ENCODE results near the gene ANO4. TPM values are rescaled to one million over a fixed set of nuclear protein-coding genes. Genes with fewer than 3 reads are reported as not detected.

ANO4 gene
- total and polyA plus RNA-seq, 2 donors (not counting 1 experiment from before 2014, with no cell fraction given) = not detected

DNA sequence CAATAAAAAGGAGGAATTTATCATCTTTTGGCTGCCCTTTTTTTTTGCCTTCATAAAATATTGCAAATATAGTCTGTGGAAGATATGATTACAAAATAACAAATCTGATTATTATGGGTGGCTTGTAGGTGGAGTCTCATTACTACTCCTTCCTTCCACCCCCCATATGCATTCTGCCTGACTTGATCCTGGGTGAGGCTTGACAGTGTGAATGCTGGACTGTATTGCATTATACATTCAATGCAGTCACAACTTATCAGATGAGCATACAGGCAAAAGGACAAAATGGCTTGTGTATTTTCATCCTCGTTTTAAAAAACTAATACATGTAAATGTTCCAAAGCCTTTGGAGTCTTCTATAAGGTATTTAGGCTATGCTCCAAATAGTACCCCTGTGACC is 186.3 kb downstream of the ANO4 start:
- ChIA-PET CTCF (no interaction called here), POLR2A (no interaction called here)
- Histone ChIP-seq H3K36me3 (replicated peaks in 1 of 2; ENCODE audit: control extremely low read depth in 1 of 2, control insufficient read depth in 1 of 2, extremely low read depth in 1 of 2, insufficient read depth in 2 of 2, low read length in 1 of 2) (no peaks in the 10 kb centered on the region), H3K79me2 (ENCODE audit: control insufficient read depth, insufficient read depth, low read length) (no peaks in the 10 kb centered on the region), H2AFZ (ENCODE audit: insufficient read depth, low read depth, low read length, poor library complexity, severe bottlenecking) (no peak overlapping the region), H3K9ac (ENCODE audit: low read length) (no peak overlapping the region), H3K4me2 (replicated peaks; ENCODE audit: low read depth, low read length, poor library complexity, severe bottlenecking) (no peak overlapping the region), H3K4me3 (ENCODE audit: control extremely low read depth in 1 of 5, extremely low read depth in 1 of 5, insufficient read depth in 1 of 5, low read depth in 2 of 5, low read length in 4 of 5) (no peak overlapping the region), H3K4me1 (ENCODE audit: control insufficient read depth in 2 of 2, insufficient read depth in 2 of 2, low read length in 2 of 2) (no peaks in the 10 kb centered on the region), H4K20me1 (ENCODE audit: control insufficient read depth, insufficient read depth, low read length, poor library complexity, severe bottlenecking) (no peaks in the 10 kb centered on the region), H3K27ac (ENCODE audit: low read length in 2 of 2) (no peak overlapping the region), H3K27me3 (replicated peaks in 1 of 4; ENCODE audit: control extremely low read depth in 1 of 4, control insufficient read depth in 3 of 4, insufficient read depth in 4 of 4, low read length in 3 of 4) (no peaks in the 10 kb centered on the region), H3K9me3 (ENCODE audit: control extremely low read depth in 1 of 3, control insufficient read depth in 2 of 3, insufficient read depth in 1 of 3, low read length in 2 of 3) (no peaks in the 10 kb centered on the region)
- no peak overlapping the region for H3K4me3 Mint-ChIP-seq
- H3K27me3 Mint-ChIP-seq = no peaks in the 10 kb centered on the region
- intact Hi-C loops (cut with micrococcal nuclease) = no loop called here
- no CpG with 5 or more reads among the region's 1 CpG for WGBS (ENCODE audit: insufficient coverage)
- TF ChIP-seq EZH2 (IDR thresholded peaks at IDR 0.05; ENCODE audit: borderline replicate concordance, insufficient read depth, low read depth, low read length, poor library complexity, severe bottlenecking) = no peak
- TF ChIP-seq, protein P1, sequence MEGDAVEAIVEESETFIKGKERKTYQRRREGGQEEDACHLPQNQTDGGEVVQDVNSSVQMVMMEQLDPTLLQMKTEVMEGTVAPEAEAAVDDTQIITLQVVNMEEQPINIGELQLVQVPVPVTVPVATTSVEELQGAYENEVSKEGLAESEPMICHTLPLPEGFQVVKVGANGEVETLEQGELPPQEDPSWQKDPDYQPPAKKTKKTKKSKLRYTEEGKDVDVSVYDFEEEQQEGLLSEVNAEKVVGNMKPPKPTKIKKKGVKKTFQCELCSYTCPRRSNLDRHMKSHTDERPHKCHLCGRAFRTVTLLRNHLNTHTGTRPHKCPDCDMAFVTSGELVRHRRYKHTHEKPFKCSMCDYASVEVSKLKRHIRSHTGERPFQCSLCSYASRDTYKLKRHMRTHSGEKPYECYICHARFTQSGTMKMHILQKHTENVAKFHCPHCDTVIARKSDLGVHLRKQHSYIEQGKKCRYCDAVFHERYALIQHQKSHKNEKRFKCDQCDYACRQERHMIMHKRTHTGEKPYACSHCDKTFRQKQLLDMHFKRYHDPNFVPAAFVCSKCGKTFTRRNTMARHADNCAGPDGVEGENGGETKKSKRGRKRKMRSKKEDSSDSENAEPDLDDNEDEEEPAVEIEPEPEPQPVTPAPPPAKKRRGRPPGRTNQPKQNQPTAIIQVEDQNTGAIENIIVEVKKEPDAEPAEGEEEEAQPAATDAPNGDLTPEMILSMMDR (IDR thresholded peaks at IDR 0.05) = no peak
- ATAC-seq (ENCODE audit: low read depth) = no peak
- no peak for DNase-seq
- no peaks in the 10 kb centered on the region for H3K4me1 Mint-ChIP-seq
- H3K9me3 Mint-ChIP-seq (ENCODE audit: insufficient read depth) = no peaks in the 10 kb centered on the region
- H3K27ac Mint-ChIP-seq = no peak overlapping the region

DNA sequence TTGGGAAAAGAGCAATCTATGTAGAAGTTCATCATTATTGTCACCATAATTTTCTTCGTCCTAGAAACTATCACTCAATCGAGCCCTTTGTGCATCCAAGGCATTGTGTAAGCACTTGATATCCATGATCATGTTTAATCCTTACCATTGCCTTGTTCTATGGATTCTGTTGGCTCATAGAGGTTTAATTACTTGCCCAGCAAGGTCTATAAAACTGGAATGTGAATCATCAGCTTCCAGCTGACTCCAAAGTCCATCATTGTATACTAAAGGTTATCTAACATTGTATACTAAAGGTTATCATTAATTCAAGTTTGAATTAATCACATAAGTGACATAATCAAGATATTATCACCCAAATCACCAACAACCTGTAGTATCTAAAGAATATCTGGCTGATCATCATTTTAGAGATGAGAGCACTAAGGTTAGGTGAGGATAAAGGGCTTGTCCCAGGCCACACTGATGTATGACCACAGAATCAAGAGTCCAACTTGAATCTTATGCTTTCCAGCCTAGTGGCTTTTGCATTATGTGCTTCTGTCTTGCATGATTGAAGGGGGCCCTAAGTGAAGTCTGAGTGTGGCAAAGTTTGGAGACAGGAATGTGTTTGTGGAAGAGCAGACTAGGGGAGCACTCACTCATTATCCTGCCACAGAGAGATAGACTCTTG is 188.1 kb downstream of the ANO4 start:
- no peak for ATAC-seq (ENCODE audit: low read depth)
- CTCF ChIA-PET = no interaction called here
- Histone ChIP-seq H3K27ac (ENCODE audit: low read length in 2 of 2) (no peak overlapping the region), H3K27me3 (replicated peaks in 1 of 4; ENCODE audit: control extremely low read depth in 1 of 4, control insufficient read depth in 3 of 4, insufficient read depth in 4 of 4, low read length in 3 of 4) (no peaks in the 10 kb centered on the region), H3K4me1 (ENCODE audit: control insufficient read depth in 2 of 2, insufficient read depth in 2 of 2, low read length in 2 of 2) (no peaks in the 10 kb centered on the region), H3K36me3 (replicated peaks in 1 of 2; ENCODE audit: control extremely low read depth in 1 of 2, control insufficient read depth in 1 of 2, extremely low read depth in 1 of 2, insufficient read depth in 2 of 2, low read length in 1 of 2) (no peaks in the 10 kb centered on the region), H3K9ac (ENCODE audit: low read length) (no peak overlapping the region), H3K79me2 (ENCODE audit: control insufficient read depth, insufficient read depth, low read length) (no peaks in the 10 kb centered on the region), H3K4me3 (ENCODE audit: control extremely low read depth in 1 of 5, extremely low read depth in 1 of 5, insufficient read depth in 1 of 5, low read depth in 2 of 5, low read length in 4 of 5) (no peak overlapping the region), H3K9me3 (ENCODE audit: control extremely low read depth in 1 of 3, control insufficient read depth in 2 of 3, insufficient read depth in 1 of 3, low read length in 2 of 3) (peaks cover 0 to 3% (median 0%) of the 10 kb centered on the region in 3 donors), H4K20me1 (ENCODE audit: control insufficient read depth, insufficient read depth, low read length, poor library complexity, severe bottlenecking) (no peaks in the 10 kb centered on the region), H3K4me2 (replicated peaks; ENCODE audit: low read depth, low read length, poor library complexity, severe bottlenecking) (no peak overlapping the region), H2AFZ (ENCODE audit: insufficient read depth, low read depth, low read length, poor library complexity, severe bottlenecking) (no peak overlapping the region)
- POLR2A ChIA-PET = no interaction called here
- H3K27ac Mint-ChIP-seq = no peak overlapping the region
- H3K4me3 Mint-ChIP-seq = no peak overlapping the region
- intact Hi-C loops (cut with micrococcal nuclease) = no loop called here
- no peak for DNase-seq
- H3K27me3 Mint-ChIP-seq = no peaks in the 10 kb centered on the region
- WGBS (ENCODE audit: insufficient coverage) = no CpG with 5 or more reads among the region's 2 CpGs
- no peaks in the 10 kb centered on the region for H3K4me1 Mint-ChIP-seq
- no peaks in the 10 kb centered on the region for H3K9me3 Mint-ChIP-seq (ENCODE audit: insufficient read depth)
- TF ChIP-seq, protein P1 (IDR thresholded peaks at IDR 0.05) = no peak
- TF ChIP-seq EZH2 (IDR thresholded peaks at IDR 0.05; ENCODE audit: borderline replicate concordance, insufficient read depth, low read depth, low read length, poor library complexity, severe bottlenecking) = no peak

All from B cell (primary cell).